SK-N-SH (cell line): ENCODE results near the gene AREL1. TPM values are rescaled to one million over a fixed set of nuclear protein-coding genes. Genes with fewer than 3 reads are reported as not detected.

Source experiments
- polyA plus RNA-seq, 3 experiments: library from polyadenylated mRNA; depleted of rRNA; stranded (reverse); fragments of >200 nt; gene quantifications; 2 replicates each; pipeline ENCODE4 v1.2.3, GENCODE V29; 2012
- small RNA-seq, 7 experiments: library from RNA; depleted of rRNA; stranded (forward); fragments of <200 nt; gene quantifications; one replicate each; pipeline ENCODE3, GENCODE V24; 2012

The AREL1 gene
- polyA plus RNA-seq, 1 of the 3 experiments (the other 2 are of a cell fraction) = 35.1 TPM

Small RNAs within 50 kb of the gene (small RNA-seq; reads per million reads assigned to genes)
- gene RF00409 = 0 reads per million in 7 experiments

Other genes with a start within 250 kb of the AREL1 start
- 340 and 522 TPM in 2 replicates for gene NPC2, start 219.8 kb downstream of the AREL1 start, polyA plus RNA-seq (2012; rRNA removed)
- 37.3 and 51.9 TPM in 2 replicates for gene ISCA2, start 219.3 kb downstream of the AREL1 start, polyA plus RNA-seq (2012; rRNA removed)
- 34.4 and 58.8 TPM in 2 replicates for gene LTBP2, start 100.8 kb downstream of the AREL1 start, polyA plus RNA-seq (2012; rRNA removed)
- gene FCF1, start 64 bp upstream of the AREL1 start, polyA plus RNA-seq (2012; rRNA removed) = 42.6 and 56.7 TPM in 2 replicates
- 9.4 and 14.0 TPM in 2 replicates for gene YLPM1, start 50.2 kb upstream of the AREL1 start, polyA plus RNA-seq (2012; rRNA removed)
- gene PROX2, start 163.1 kb upstream of the AREL1 start, polyA plus RNA-seq (2012; rRNA removed) = not detected in 2 replicates
- gene DLST, start 168.8 kb upstream of the AREL1 start, polyA plus RNA-seq (2012; rRNA removed) = 92.3 and 117 TPM in 2 replicates
- 2.5 and 4.4 TPM in 2 replicates for gene RPS6KL1, start 210.2 kb upstream of the AREL1 start, polyA plus RNA-seq (2012; rRNA removed)
- 2.3 and 4.4 TPM in 2 replicates for gene PGF, start 242.5 kb upstream of the AREL1 start, polyA plus RNA-seq (2012; rRNA removed)